Endothelial cell (in vitro differentiated cells): ENCODE data around the gene C5AR1. TPM values are rescaled to one million over a fixed set of nuclear protein-coding genes. Genes with fewer than 3 reads are reported as not detected.
"Not testable (repeated sequence)": the region's sequence is repeated elsewhere in the genome, so short reads cannot be mapped to it uniquely, and the experiment has no call there.

Experiments used
- DNase-seq: peaks from one replicate; pipeline ENCODE4 v3.0.0; 2021; ENCODE audit warnings: low spot score
- H3K27ac Mint-ChIP-seq: one replicate; pipeline ENCODE4 v1.8.0; 2021; ENCODE audit warnings: mixed read lengths, inconsistent platforms; ENCODE audit not compliant: unreplicated experiment
- H3K27me3 Mint-ChIP-seq: one replicate; pipeline ENCODE4 v1.8.0; 2021; ENCODE audit warnings: mild to moderate bottlenecking, moderate library complexity, mixed read lengths, inconsistent platforms; ENCODE audit not compliant: unreplicated experiment
- H3K36me3 Mint-ChIP-seq: one replicate; pipeline ENCODE4 v1.8.0; 2021; ENCODE audit warnings: mild to moderate bottlenecking, low read depth, mixed read lengths, inconsistent platforms; ENCODE audit not compliant: unreplicated experiment
- H3K4me1 Mint-ChIP-seq: one replicate; pipeline ENCODE4 v1.8.0; 2021; ENCODE audit warnings: mild to moderate bottlenecking, mixed read lengths, inconsistent platforms; ENCODE audit not compliant: unreplicated experiment
- H3K4me3 Mint-ChIP-seq: one replicate; pipeline ENCODE4 v1.8.0; 2021; ENCODE audit warnings: mild to moderate bottlenecking, mixed read lengths, inconsistent platforms; ENCODE audit not compliant: unreplicated experiment
- H3K9me3 Mint-ChIP-seq: one replicate; pipeline ENCODE4 v1.8.0; 2021; ENCODE audit warnings: mixed read lengths, inconsistent platforms; ENCODE audit not compliant: unreplicated experiment
- CTCF ChIP-seq: fragments of 200-600 bp; sonication (generic); IDR thresholded peaks from one replicate; pipeline ENCODE4 v1.5.0; 2021; ENCODE audit warnings: antibody characterized with exemption; ENCODE audit not compliant: unreplicated experiment
- long read RNA-seq: library from polyadenylated mRNA; unstranded; transcript quantifications from one replicate; pipeline ENCODE4 v2.0.0, GENCODE V29; 2020; ENCODE audit not compliant: unreplicated experiment
- total RNA-seq: library from RNA; stranded (reverse); fragmentation: NEBNext Ultra II Directional; extraction: Animal tissue kit (Norgen Biotek cat#: 25700); gene quantifications from one replicate; pipeline ENCODE4 v1.2.1, GENCODE V29; 2021; ENCODE audit not compliant: unreplicated experiment

C5AR1 gene
- 0.56 TPM for total RNA-seq
- long read RNA-seq, result 0 reads

DNA sequence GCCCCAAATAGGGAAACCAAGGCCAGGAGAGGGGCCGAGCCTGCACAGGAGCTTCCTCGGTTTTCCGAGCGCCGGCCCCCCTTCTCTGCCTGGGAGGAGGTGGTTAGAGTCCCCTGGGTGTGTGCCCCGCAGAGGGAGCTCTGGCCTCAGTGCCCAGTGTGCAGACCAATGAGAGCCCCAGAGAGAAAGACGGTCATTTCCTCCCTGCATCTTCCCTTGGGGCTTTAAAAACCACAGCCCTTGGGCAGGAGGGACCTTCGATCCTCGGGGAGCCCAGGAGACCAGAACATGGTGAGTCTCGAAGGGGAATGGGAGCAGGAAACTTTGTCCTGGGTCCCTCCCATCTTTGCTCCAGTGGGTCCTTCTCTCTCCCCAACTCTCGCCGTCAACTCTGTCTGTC is at the start of gene C5AR1:
Gene C5AR1, plus strand, starts transcription at position 254 of the 400 bp plus-strand sequence. Its CDS starts 35 bp downstream, at position 289.
- no peak for TF ChIP-seq CTCF
- DNase-seq, result no peak
- Mint-ChIP-seq H3K9me3 (no peaks in the 10 kb centered on the region), H3K27ac (no peak within 1 kb of the TSS), H3K4me1 (no peaks in the 10 kb centered on the region), H3K36me3 (no peaks in the 10 kb centered on the region), H3K4me3 (no peak within 1 kb of the TSS), H3K27me3 (peaks cover 6% of the 10 kb centered on the region)

DNA sequence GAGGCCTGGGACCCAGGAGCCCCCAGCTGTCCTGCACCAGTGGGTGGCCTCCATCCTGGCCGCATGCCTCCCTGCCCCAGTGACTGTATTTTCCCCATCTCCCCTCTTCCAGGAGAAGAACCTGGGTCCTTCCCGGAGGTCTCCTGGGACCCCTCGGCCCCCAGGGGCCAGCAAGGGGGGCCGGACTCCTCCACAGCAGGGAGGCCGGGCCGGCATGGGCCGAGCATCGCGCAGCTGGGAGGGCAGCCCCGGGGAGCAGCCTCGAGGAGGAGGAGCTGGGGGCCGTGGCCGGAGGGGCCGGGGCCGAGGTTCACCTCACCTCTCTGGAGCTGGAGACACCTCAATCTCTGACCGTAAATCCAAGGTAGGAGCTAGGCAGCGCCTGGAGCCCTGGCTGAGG is 49.2 kb upstream of the C5AR1 start:
- Mint-ChIP-seq H3K36me3 (peaks cover 45% of the 10 kb centered on the region), H3K9me3 (no peaks in the 10 kb centered on the region), H3K4me1 (peaks cover 19% of the 10 kb centered on the region), H3K27ac (no peak overlapping the region), H3K27me3 (peaks cover 23% of the 10 kb centered on the region), H3K4me3 (no peak overlapping the region)
- DNase-seq, result no peak
- no peak for TF ChIP-seq CTCF

DNA sequence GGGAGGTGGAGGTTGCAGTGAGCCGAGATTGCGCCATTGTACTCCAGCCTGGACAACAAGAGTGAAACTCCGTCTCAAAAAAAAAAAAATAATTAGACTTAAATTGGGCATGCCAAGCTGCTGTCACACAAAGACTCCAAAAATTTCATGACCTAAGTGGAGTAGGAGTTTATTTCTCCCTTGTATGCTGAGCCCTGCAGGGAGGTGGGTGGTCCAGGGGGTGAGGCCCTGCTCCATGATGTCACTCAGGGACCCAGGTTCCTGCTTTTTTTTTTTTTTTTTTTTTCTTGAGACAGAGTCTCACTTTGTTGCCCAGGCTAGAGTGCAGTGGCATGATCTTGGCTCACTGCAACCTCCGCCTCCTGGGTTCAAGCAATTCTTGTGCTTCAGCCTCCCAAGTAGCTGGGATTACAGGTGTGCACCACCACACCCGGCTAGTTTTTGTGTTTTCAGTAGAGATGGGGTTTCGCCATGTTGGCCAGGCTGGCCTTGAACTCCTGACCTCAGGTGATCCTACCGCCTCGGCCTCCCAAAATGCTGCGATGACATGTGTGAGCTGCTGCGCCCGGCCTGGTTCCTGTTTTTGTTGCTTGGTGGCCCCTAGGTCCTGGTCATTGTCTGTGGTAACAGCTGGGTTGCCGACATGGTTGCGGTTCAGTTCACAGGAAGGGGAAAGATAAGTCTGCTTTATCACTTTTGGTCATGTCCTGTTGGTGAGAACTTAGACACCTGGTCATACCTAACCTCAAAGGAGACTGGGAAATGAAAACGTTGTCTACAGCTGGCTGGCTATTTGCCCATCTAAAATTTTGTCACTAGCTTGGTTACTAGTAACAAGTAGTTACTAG is 47.5 kb upstream of the C5AR1 start:
- Mint-ChIP-seq H3K27ac (peak overlapping the region; percentile 52), H3K4me3 (peak overlapping the region; percentile 37), H3K27me3 (peaks cover 22% of the 10 kb centered on the region), H3K36me3 (peaks cover 58% of the 10 kb centered on the region), H3K4me1 (peaks cover 19% of the 10 kb centered on the region)
- not testable (repeated sequence) for DNase-seq, H3K9me3 Mint-ChIP-seq

- no peaks in the 10 kb centered on the region for H3K9me3 Mint-ChIP-seq
- H3K27ac Mint-ChIP-seq, result peak overlapping the region; percentile 57
- peaks cover 46% of the 10 kb centered on the region for H3K36me3 Mint-ChIP-seq
- no peaks in the 10 kb centered on the region for H3K4me1 Mint-ChIP-seq
- no peak for DNase-seq
- peaks cover 15% of the 10 kb centered on the region for H3K27me3 Mint-ChIP-seq
- H3K4me3 Mint-ChIP-seq, result peak overlapping the region; percentile 57
- TF ChIP-seq CTCF, result no peak
Observed at GRCh38 chr19:47264629-47265028, 45.0 kb upstream of the C5AR1 start.

- peak overlapping the region; percentile 37 for H3K4me3 Mint-ChIP-seq
- peaks cover 38% of the 10 kb centered on the region for H3K36me3 Mint-ChIP-seq
- no peak overlapping the region for H3K27ac Mint-ChIP-seq
- H3K27me3 Mint-ChIP-seq, result peaks cover 7% of the 10 kb centered on the region
- no peaks in the 10 kb centered on the region for H3K4me1 Mint-ChIP-seq
- no peak for TF ChIP-seq CTCF
- H3K9me3 Mint-ChIP-seq, result no peaks in the 10 kb centered on the region
- DNase-seq, result no peak
Observed at GRCh38 chr19:47266401-47266941, 43.2 kb upstream of the C5AR1 start.
